ENCODE results near the gene RPS6KB2.
A peak's percentile ranks its signal among the peaks of the same experiment; 100 is the strongest.
"Not testable (repeated sequence)": the region's sequence is repeated elsewhere in the genome, so short reads cannot be mapped to it uniquely, and the experiment has no call there.

RPS6KB2 gene

DNA sequence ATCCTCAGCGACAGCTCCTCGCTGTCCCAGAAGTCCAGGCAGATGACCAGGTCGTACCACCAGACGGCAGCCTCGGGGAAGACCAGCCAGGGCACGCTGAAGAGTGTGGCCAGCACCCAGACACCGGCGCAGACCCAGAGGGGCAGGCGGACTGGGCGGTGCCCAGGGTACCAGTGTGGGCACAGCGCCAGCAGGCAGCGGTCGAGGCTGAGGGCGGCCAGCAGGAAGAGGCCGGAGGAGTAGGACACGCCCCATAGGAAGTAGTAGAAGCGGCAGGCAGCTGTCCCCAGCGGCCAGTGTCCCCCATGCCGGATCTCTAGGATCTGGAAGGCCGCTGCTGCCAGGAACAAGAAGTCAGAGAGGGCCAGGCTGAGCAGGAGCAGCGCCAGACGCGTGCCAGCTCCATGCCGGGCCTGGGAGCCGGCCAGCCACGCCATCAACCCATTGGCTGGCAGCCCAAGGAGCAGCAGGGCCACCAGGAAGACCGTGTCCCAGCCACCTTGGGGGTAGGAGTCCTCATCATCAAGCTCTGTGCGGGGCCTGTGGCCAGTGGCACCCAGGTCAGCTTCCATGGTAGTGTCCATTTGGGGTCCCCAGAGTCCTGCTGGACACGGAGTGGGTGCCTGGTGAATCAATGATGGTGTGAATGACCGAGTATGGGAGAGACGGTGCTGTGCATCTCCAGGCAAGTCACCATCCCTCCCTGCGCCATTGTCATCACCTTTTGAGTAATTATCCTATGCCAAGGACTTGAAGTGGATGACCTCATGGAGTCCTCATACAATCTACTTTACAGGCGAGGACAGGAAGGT lies 24.1 kb downstream of the RPS6KB2 start, which contains the start of gene GPR152:
TSS of gene GPR152 (minus strand) at position 589 of the 812 bp plus-strand sequence. CDS start at position 584, 5 bp downstream.
- no peak within 1 kb of the TSS for H3K27ac Mint-ChIP-seq (ENCODE audit: low read depth)
- H3K4me3 Mint-ChIP-seq, result no peak within 1 kb of the TSS
- no peak for DNase-seq (ENCODE audit: low spot score in 2 of 2)
- no peaks in the 10 kb centered on the region for H3K9me3 Mint-ChIP-seq
- H3K36me3 Mint-ChIP-seq (ENCODE audit: insufficient read depth), result peaks cover 4% of the 10 kb centered on the region
- no peak for ATAC-seq (replicated peaks; ENCODE audit: extremely low read depth, poor library complexity, severe bottlenecking)
- peaks cover 15% of the 10 kb centered on the region for H3K4me1 Mint-ChIP-seq
- no peaks in the 10 kb centered on the region for H3K27me3 Mint-ChIP-seq

DNA sequence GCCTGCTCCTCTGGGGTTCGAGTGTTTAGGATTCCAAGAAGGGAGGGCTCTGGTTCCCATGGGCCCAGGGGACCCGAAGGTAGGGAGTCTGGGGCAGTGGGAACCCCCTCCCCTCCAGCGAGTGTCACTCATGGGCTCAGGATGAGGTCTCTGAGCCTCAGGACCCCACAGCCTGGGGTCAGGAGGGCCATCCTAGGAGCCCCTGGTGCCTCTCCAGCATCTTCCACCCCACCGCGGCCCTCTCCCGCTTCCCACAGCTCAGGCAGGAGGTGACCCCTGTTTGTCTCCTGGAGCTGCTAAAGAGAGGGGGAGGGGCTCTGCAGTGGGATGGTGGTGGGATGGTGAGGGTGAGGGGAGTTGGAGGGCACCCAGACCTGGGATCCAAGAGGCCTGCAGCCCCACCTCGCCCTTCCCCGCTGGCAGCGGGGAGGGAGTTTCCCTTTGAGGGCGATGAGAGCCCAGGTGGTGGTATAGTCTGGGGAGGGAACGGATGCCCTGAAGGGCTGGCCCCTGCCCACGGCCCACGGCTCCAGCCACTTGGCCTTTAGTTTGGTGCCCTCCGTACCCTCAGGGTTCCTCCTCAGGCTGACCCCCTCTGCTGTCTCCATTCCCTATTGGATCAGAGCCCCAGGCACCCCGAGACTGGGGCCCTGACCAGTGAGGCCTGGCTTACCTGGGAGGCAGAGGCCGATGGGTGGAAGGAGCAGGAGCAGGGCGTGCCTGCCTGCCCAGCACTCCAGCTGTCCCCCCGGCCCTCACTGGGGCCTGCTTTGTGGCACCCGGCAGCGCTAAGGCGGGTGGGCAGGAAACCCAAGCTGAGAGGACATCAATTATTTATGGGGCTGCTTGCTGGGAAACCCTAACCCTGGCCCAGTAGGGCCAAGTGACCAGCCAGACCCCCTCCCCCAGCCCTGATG lies 25.8 kb downstream of the RPS6KB2 start:
- ATAC-seq (replicated peaks; ENCODE audit: extremely low read depth, poor library complexity, severe bottlenecking) (no peak), DNase-seq (ENCODE audit: low spot score in 2 of 2) (no peak)
- no peaks in the 10 kb centered on the region for H3K9me3 Mint-ChIP-seq
- H3K36me3 Mint-ChIP-seq (ENCODE audit: insufficient read depth), result peaks cover 2% of the 10 kb centered on the region
- H3K27me3 Mint-ChIP-seq, result no peaks in the 10 kb centered on the region
- H3K4me1 Mint-ChIP-seq, result peaks cover 5% of the 10 kb centered on the region
- no peak overlapping the region for H3K4me3 Mint-ChIP-seq
- H3K27ac Mint-ChIP-seq (ENCODE audit: low read depth), result no peak overlapping the region

DNA sequence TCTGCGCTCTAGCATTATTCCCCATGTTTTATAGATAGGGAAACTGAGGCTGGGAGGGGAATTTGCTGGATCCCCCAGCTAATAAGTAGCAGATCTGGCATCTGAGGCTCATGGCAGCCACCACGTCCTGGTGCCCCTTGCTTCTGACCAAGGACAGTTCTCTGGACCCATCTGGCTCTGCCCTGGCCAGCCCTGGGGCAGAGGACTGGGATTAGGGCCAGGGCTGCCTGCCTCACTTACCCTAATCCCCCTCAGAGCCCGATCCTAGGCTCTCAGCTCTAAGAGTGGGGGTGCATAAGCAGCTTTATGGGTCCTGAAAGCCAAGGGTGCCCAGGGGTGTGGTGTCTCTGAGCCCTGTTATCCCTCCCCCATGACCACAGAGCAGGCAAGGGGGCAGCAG lies 26.8 kb downstream of the RPS6KB2 start, which contains the start of gene CABP4:
TSS of gene CABP4 (plus strand) at position 301 of the 400 bp plus-strand sequence. CDS start at position 371, 70 bp downstream.
- Mint-ChIP-seq H3K4me3 (peak within 1 kb of the TSS; percentile 37), H3K36me3 (ENCODE audit: insufficient read depth) (peaks cover 3% of the 10 kb centered on the region), H3K27me3 (no peaks in the 10 kb centered on the region), H3K27ac (ENCODE audit: low read depth) (no peak within 1 kb of the TSS), H3K4me1 (no peaks in the 10 kb centered on the region), H3K9me3 (no peaks in the 10 kb centered on the region)
- ATAC-seq (replicated peaks; ENCODE audit: extremely low read depth, poor library complexity, severe bottlenecking), result no peak
- DNase-seq (ENCODE audit: low spot score in 2 of 2), result no peak

DNA sequence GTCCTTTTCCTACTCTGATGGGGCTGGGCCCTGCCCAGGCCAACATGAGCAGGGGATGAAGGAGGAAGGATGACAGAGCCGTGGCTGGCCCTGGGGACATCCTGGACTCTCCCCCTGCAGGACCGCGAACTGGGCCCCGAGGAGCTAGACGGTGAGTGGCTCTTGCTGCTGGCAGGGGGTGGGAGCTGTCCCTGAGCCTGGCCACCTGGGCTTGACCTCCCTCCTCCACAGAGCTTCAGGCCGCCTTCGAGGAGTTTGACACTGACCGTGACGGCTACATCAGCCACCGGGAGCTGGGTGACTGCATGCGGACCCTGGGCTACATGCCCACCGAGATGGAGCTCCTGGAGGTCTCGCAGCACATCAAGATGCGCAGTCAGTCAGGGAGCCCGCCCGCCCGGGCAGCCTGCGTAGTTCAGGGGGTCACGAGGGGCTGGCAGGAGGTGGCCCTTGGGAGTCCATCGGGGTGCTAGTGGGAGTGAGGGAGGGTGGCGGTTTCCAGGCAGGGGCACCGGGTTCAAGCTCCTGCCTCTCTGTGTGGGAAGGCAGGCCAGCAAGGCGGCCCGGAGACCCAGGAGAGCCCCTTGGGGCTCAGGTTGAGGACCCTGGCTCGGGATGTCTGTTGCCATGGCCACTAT lies 27.9 kb downstream of the RPS6KB2 start:
- ATAC-seq (replicated peaks; ENCODE audit: extremely low read depth, poor library complexity, severe bottlenecking) (no peak), DNase-seq (ENCODE audit: low spot score in 2 of 2) (no peak)
- H3K4me3 Mint-ChIP-seq, result no peak overlapping the region
- H3K9me3 Mint-ChIP-seq, result no peaks in the 10 kb centered on the region
- no peaks in the 10 kb centered on the region for H3K27me3 Mint-ChIP-seq
- no peak overlapping the region for H3K27ac Mint-ChIP-seq (ENCODE audit: low read depth)
- H3K36me3 Mint-ChIP-seq (ENCODE audit: insufficient read depth), result peaks cover 5% of the 10 kb centered on the region
- H3K4me1 Mint-ChIP-seq, result no peaks in the 10 kb centered on the region

DNA sequence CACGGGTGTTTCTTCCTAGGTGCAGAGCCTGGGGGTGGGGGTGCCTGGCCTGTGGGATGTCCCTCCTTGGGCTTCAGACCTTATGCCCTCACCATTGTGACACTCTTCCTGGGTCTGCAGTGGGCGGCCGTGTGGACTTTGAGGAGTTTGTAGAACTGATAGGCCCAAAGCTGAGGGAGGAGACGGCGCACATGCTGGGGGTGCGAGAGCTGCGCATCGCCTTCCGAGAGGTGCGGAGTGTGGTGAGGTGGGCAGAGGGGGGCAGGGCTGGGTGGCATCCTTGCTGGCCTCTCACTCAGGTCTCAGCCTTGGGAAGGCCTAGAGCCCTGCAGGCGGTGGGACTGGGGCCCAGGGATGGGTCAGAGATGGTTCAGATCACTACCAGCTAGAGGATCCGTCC lies 29.2 kb downstream of the RPS6KB2 start:
- H3K27me3 Mint-ChIP-seq, result no peaks in the 10 kb centered on the region
- DNase-seq (ENCODE audit: low spot score in 2 of 2) (no peak), ATAC-seq (replicated peaks; ENCODE audit: extremely low read depth, poor library complexity, severe bottlenecking) (no peak)
- peaks cover 5% of the 10 kb centered on the region for H3K36me3 Mint-ChIP-seq (ENCODE audit: insufficient read depth)
- no peaks in the 10 kb centered on the region for H3K9me3 Mint-ChIP-seq
- H3K4me3 Mint-ChIP-seq, result no peak overlapping the region
- H3K27ac Mint-ChIP-seq (ENCODE audit: low read depth), result peak overlapping the region; percentile 32
- H3K4me1 Mint-ChIP-seq, result no peaks in the 10 kb centered on the region

DNA sequence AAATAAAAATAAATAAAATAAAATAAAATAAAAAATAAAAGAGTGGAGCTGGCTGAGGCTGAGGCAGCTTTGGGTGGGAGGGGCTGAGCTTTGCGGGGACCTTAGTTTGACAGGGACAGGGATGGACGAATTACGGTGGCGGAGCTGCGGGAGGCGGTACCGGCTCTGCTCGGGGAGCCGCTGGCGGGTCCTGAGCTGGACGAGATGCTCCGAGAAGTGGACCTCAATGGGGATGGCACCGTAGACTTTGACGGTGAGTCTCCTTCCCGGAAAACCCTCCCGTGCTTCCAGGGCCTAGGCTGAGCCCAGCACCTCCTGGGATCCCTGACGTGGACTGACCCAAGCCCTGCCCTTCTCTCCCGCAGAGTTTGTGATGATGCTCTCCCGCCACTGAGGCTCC lies 30.0 kb downstream of the RPS6KB2 start:
- no peak overlapping the region for H3K27ac Mint-ChIP-seq (ENCODE audit: low read depth)
- H3K4me3 Mint-ChIP-seq, result no peak overlapping the region
- no peaks in the 10 kb centered on the region for H3K4me1 Mint-ChIP-seq
- ATAC-seq (replicated peaks; ENCODE audit: extremely low read depth, poor library complexity, severe bottlenecking) (no peak), DNase-seq (ENCODE audit: low spot score in 2 of 2) (no peak)
- peaks cover 5% of the 10 kb centered on the region for H3K36me3 Mint-ChIP-seq (ENCODE audit: insufficient read depth)
- H3K9me3 Mint-ChIP-seq, result no peaks in the 10 kb centered on the region
- no peaks in the 10 kb centered on the region for H3K27me3 Mint-ChIP-seq

DNA sequence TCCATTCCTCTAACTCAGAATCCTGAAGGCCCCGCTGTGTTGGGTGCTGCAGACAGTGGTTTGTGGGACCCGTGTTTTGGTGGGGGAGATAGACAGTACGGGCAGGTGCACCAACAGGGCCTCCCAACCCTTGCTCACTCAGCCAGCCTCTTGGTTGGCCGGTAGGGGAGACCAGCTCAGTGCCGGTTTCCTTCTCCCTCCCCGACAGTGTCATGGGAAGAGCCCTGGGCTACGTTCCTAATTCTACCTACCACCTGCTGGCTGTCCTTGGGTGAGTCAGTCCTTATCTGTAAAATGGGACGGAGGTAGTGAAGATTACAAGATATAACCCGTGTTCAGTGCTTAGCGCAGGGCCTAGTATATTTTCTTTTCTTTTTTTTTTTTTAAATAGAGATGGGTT lies 34.9 kb downstream of the RPS6KB2 start:
- Mint-ChIP-seq H3K27me3 (no peaks in the 10 kb centered on the region), H3K4me1 (peaks cover 26% of the 10 kb centered on the region), H3K9me3 (no peaks in the 10 kb centered on the region)

DNA sequence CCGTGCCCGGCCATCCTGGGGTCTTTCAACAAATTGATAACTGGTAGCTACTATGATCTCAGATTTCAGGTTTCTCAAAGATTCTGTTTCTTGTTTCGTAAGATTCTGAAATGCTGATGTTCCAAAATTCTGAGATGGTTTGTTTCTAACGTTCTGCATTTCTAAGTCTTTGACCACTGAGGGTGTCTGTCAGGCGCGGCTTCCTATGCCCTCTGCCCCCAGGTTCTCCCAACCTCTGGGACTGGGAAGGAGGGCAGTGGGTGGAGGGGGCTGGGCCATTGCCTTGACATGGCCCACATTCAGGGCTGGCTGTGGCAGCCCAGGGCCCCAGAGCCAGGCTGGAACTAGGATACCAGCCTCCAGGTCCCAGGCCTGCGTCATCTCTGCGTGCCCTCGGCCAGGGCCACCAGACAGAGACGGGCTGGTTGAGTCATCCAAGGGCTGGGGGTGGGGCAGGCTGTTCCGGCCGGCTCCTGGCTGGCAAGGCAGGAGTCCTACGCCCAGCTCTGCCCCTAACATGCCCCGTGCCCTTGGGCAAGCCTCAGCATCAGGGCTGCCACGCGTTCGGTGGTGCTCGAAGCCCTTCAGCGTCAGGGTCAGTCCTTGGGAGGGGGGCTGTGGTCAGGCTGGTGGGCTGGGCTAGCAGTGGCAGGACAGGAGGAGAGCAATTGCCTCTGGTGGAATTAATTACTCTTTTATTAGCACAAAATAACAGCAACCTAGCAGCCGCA lies 35.6 kb downstream of the RPS6KB2 start:
- ATAC-seq (replicated peaks; ENCODE audit: extremely low read depth, poor library complexity, severe bottlenecking) (no peak), DNase-seq (ENCODE audit: low spot score in 2 of 2) (no peak)
- peaks cover 31% of the 10 kb centered on the region for H3K4me1 Mint-ChIP-seq
- H3K27ac Mint-ChIP-seq (ENCODE audit: low read depth), result peak overlapping the region; percentile 84
- no peaks in the 10 kb centered on the region for H3K27me3 Mint-ChIP-seq
- peak overlapping the region; percentile 88 for H3K4me3 Mint-ChIP-seq
- H3K36me3 Mint-ChIP-seq (ENCODE audit: insufficient read depth), result peaks cover 12% of the 10 kb centered on the region
- H3K9me3 Mint-ChIP-seq, result no peaks in the 10 kb centered on the region

More for the DNA sequence above, 34.9 kb downstream of the RPS6KB2 start:
- Mint-ChIP-seq H3K27ac (ENCODE audit: low read depth) (no peak overlapping the region), H3K4me3 (no peak overlapping the region), H3K36me3 (ENCODE audit: insufficient read depth) (peaks cover 8% of the 10 kb centered on the region)
- no peak for ATAC-seq (replicated peaks; ENCODE audit: extremely low read depth, poor library complexity, severe bottlenecking)
- DNase-seq (ENCODE audit: low spot score in 2 of 2), result no peak

DNA sequence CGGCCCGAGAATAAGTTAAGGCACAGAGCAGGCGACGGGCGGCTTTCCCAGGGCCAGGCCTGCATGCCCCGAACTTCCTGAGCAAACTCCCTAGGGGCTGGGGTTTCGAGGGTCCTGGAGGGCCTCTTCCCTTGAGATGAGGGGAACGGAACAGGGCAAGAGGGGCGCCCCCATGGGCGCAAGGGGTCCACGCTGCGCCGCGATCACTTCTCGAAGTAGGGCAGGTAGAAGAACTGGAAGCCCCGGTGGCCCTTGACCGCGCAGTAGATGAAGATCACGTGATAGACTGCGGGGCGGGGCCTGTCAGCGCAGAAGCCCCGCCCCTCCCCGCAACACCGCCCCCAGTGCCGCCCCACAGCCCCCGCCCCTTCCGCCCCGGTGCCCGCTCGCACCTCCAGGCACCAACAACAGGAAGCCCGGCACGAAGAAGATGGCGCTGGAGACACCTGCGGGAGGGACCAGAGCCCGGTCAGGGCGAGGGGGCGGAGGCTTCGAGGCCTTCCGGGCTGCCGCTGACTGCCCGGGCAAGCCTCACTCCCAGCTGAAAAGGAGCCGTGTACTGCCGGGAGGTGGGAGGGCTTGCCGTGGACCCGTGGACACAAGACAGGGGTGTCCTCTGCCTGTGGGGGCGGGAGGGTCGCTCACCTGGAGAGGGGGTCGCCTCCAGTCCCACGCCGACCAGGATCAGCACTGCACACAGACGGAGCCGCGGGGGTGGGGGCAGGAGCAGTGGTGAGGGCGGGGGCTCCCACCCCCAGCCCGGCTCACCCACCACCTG lies 36.3 kb downstream of the RPS6KB2 start:
- Mint-ChIP-seq H3K27me3 (no peaks in the 10 kb centered on the region), H3K27ac (ENCODE audit: low read depth) (peak overlapping the region; percentile 84), H3K9me3 (no peaks in the 10 kb centered on the region), H3K4me1 (peaks cover 31% of the 10 kb centered on the region), H3K36me3 (ENCODE audit: insufficient read depth) (peaks cover 12% of the 10 kb centered on the region), H3K4me3 (peak overlapping the region; percentile 88)
- ATAC-seq (replicated peaks; ENCODE audit: extremely low read depth, poor library complexity, severe bottlenecking) (peak; percentile 84), DNase-seq (ENCODE audit: low spot score in 2 of 2) (peak; percentile 79 to 87)

DNA sequence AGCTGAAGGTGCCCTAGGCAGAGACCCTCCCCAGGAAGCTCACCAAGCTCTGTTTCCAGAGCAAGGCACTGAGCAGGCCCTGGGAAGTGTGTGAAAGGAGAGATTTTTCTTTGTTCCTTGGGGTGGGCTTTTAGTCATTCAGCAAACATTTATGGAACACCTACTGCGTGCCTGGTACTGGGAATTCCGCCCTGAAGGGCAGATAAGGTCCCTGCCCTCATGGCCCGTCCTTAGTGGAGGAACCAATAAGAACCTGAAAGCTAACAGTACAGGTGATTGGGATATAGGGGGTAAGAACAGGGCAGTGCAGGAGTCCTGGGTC lies 36.9 kb downstream of the RPS6KB2 start:
- Mint-ChIP-seq H3K4me3 (peak overlapping the region; percentile 88), H3K9me3 (no peaks in the 10 kb centered on the region), H3K4me1 (peaks cover 31% of the 10 kb centered on the region), H3K27me3 (no peaks in the 10 kb centered on the region), H3K27ac (ENCODE audit: low read depth) (peak overlapping the region; percentile 84), H3K36me3 (ENCODE audit: insufficient read depth) (peaks cover 10% of the 10 kb centered on the region)
- ATAC-seq (replicated peaks; ENCODE audit: extremely low read depth, poor library complexity, severe bottlenecking) (no peak), DNase-seq (ENCODE audit: low spot score in 2 of 2) (no peak)

DNA sequence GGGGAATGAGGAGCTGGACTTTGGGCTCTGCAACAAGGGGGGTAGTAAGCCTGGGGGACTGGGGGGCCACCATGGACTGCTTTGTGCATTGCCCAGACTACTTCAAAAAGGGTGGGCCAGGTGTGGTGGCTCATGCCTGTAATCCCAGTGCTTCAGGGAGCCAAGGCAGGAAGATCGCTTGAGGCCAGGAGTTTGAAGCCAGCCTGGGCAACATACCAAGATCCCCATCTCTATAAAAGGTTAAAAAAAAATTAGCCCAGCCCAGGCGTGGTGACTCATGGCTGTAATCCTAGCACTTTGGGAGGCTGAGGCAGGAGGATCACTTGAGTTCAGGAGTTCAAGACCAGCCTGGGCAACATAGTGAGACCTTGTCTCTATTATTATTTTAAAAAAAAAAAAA lies 37.2 kb downstream of the RPS6KB2 start:
- H3K36me3 Mint-ChIP-seq (ENCODE audit: insufficient read depth), result peaks cover 10% of the 10 kb centered on the region
- peak overlapping the region; percentile 88 for H3K4me3 Mint-ChIP-seq
- peak overlapping the region; percentile 84 for H3K27ac Mint-ChIP-seq (ENCODE audit: low read depth)
- H3K4me1 Mint-ChIP-seq, result peaks cover 31% of the 10 kb centered on the region
- H3K27me3 Mint-ChIP-seq; ATAC-seq (replicated peaks; ENCODE audit: extremely low read depth, poor library complexity, severe bottlenecking); DNase-seq (ENCODE audit: low spot score in 2 of 2); H3K9me3 Mint-ChIP-seq: not testable (repeated sequence)
